ENCODE results near the gene HSFX4.
"Not testable (repeated sequence)": the region's sequence is repeated elsewhere in the genome, so short reads cannot be mapped to it uniquely, and the experiment has no call there.

The HSFX4 gene, protein sequence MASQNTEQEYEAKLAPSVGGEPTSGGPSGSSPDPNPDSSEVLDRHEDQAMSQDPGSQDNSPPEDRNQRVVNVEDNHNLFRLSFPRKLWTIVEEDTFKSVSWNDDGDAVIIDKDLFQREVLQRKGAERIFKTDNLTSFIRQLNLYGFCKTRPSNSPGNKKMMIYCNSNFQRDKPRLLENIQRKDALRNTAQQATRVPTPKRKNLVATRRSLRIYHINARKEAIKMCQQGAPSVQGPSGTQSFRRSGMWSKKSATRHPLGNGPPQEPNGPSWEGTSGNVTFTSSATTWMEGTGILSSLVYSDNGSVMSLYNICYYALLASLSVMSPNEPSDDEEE

DNA sequence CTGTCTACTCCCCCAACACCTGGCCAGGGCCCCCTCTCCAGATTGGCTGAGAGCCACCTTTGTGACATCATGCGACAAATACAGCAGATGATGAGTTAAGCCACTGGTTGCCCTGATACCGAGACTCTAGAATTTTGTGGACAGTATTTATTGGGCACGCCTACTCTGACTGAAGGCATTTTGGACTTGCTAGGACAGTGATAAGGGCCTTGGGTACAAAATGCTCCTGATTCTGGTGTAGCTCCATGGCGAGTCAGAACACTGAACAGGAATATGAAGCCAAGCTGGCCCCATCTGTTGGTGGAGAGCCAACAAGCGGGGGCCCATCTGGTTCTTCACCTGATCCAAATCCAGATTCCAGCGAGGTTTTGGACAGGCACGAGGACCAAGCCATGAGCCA lies at the start of gene HSFX4:
Gene HSFX4, plus strand, starts transcription at position 174 of the 400 bp plus-strand sequence. Its CDS starts 72 bp downstream, at position 246.
- DNase-seq (ENCODE audit: low spot score): not testable (repeated sequence)

DNA sequence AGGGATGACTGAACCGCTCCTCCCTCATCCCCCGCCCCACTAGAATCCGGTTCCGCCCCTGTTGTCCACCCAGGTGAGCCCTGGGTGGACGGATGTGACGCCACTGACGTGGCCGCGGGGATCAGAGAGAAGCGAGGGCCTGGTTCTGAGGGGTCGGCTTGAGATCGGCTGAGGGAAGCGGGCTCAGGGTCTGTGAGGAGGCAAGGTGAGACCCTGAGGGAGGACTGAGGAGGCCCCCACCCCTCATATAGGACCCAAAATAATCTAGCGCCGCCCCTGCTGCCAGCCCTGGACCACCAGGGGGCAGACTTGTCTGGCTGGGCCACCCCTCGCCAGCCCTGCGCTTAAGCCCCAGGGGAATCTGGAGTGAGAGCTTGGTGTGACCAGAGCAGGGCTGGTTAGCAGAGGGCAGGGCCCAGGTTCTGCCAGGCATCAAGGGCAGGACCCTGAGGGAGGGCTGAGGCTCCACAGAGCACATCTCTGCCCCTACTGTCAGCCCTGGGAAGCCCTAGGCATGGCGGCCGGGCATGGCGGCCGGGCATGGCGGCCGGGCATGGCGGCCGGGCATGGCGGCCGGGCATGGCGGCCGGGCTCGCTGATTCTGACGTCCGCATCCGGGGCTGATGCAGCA lies 48.2 kb upstream of the HSFX4 start, which contains the start of gene MAGEA8:
Gene MAGEA8, plus strand, starts transcription at position 103 of the 631 bp plus-strand sequence. CDS start 3,090 bp downstream, outside the sequence.
- DNase-seq (ENCODE audit: low spot score): no peak

DNA sequence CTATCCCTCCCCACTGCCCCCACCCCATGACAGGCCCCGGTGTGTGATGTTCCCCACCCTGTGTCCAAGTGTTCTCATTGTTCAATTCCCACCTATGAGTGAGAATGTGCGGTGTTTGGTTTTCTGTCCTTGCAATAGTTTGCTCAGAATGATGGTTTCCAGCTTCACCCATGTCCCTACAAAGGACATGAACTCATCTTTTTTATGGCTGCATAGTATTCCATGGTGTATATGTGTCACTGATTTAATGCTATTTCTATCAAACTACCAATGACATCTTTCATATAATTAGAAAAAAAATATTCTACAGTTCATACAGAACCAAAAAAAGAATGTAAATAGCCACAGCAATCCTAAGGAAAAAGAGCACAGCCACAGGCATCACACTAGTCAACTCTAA lies 38.5 kb upstream of the HSFX4 start:
- DNase-seq (ENCODE audit: low spot score): not testable (repeated sequence)

DNA sequence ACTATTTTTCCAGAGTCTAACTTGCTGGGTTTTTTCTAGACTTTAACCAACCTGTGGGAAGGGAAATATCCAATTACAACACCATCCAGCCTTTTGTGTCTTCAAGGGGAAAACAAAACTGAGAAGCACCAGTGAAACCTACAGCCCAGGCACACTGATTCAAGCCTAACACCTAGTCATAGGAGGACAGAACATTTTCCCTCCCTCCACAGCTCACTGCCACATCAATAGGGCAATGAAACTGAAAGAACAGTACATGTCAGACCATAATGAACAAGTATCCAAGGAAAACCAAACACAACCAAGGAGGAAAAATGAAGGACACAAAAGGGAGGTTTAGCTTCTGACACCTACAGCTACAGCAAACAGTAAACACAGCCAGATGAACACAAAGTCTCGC lies 30.8 kb upstream of the HSFX4 start:
- no peak for DNase-seq (ENCODE audit: low spot score)

DNA sequence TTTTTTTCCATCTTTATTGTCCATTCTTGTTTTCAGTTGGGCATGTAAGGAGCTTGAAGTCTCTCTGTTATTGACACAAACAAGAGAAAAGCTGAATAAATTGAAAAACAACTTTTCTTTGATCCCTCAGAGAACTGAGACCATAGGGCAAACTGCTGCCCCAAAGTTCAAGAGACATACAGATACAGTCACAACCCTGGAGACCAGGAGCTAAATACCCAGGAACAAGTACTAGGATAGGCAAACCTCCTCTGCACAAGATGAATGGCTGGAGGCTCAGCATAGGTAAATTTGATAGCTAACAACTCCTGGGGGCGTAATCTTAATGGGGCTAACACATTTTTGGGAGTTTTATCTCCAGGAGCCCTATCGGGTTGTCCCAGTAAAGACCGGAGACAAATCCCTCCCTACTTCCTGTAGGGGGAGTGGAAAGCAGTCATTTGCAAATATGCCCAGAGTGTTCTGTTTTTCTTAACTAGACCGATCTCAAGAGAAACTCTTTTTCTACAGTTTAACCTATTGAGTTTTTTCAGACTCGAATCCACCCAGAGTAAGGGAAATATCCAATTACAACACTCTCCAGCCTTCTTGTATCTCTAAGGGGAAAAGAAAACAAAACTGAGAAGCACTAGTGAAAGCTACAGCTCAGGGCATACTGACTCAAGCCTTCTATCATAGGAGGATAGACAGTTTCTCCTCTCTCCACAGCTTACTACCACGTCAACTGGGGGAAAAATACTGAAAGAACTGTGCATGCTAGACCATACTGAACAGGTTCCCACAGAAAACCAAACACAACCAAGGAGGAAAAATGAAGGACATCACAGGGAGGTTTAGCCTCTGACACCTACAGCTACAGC lies 25.3 kb upstream of the HSFX4 start:
- no peak for DNase-seq (ENCODE audit: low spot score)

DNA sequence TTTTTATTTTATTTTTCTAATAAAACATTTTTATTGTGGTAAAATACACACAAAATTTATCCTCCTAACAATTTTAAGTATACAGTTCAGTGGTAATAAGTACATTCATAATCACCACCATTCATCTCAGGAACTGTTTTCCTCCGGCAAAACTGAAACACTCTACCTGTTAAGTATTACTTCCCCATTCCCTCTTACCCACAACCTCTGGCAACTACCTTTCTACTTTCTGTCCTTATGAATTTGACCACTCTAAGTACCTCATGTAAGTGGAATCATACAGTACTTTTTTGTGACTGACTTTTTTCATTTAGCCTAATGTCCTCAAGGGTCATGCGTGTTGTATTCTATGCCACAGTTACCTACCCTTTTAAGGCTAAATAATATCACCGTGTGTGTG lies 21.1 kb upstream of the HSFX4 start:
- DNase-seq (ENCODE audit: low spot score): no peak

DNA sequence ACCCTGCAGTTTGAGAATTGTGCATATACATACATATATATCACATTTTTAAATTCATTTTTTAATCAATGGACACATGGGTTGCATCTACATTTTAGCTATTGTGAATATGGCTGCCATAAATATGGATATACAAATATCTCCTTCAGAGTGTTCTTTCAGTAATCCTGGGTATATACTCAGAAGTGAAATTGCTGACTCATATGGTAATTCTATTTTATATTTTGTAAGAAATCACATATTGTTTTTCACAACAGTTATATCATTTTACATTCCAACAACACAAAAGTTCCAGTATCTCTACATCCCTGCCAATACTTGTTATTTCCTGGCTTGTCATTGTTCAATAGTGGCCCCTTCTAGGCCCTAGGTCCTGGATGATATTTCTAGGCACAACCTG lies 20.6 kb upstream of the HSFX4 start:
- DNase-seq (ENCODE audit: low spot score): no peak

DNA sequence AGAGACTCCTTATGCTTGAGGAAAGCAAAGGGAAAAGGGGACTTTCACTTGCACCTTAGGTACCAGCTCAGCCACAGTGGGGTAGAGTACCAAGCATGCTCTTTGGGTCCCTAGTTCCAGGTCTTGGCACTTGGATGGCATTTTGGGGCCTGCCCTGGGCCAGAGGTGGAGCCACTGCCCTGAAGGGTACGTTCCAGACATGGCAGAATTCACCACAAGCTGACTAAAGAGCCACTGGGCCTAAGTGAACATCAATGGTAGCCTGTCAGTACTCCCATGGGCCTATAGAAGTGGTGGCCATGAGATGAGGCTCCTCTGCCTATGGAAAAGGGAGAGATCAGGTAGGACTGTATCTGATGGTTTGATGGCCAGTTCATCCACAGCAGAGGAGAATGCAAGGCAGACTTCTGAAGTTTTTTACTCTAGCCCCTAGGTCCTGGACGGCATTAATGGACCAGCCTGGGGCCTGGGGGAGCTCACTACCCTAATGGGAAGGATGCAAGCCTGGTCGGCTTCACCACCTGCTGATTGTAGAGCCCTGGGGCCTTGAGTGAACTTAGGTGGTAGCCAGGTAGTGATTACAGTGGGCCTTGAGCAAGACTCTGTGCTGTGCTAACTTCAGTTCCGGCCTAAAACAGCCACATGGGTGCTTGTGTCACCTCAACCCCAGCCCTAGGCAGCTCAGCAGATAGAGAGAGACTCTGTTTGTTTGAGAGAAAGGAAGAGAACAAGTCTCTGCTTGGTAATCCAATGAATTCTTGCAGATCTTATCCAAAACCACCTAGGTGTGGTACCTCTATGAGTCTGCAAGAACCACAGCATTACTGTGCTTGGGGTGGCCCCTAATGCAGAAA lies 19.8 kb upstream of the HSFX4 start:
- DNase-seq (ENCODE audit: low spot score): no peak

DNA sequence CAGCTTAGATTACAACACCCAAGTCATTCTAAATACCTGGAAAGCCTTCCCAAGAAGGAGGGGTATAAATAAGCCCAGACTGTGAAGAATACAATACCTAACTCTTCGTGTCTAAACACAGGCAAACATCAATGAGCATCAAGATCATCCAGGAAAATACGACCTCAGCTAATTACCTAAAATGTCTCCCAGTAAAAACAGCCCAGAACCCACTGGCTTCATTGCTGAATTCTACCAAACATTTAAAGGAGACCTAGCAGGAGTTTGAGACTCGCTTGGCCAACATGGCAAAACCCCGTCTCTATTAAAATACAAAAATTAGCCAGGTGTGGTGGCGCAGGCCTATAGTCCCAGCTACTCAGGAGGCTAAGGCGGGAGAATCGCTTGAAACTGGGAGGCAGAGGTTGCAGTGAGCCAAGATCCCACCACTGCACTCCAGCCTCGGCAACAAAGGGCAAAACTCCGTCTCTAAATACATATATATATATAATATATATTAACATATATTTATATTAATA lies 19.1 kb upstream of the HSFX4 start:
- no peak for DNase-seq (ENCODE audit: low spot score)

DNA sequence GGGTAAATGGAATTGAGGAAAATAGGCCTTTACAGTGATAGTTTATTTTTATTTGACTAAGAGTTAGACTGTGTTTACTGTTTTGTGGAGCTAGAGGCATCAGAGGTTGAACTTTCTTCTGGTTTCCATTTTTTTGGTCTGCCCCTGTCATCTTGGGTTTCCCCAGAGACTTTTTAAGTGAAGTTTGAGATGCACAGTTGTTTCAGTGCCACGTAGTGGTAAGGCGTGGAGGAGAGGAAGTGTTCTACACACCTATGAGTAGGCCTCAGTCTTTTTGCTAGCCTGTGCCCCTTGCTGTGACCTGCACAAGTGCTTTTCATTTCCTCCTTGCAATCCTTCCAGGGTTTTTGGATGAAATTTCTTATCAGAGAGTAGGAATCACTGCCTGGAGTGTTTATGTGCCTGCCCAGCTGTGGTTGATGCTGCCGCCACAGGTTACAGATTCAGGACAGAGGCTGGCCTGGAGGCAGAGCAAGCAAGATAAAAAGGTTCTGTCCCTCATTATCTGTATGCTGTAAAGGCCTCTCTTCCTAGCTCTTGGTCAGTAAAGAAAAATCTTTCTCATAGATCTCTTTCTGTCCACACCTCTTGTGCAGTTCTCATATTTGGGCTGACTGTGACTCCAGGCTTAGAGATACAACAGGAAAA lies 12.5 kb upstream of the HSFX4 start:
- DNase-seq (ENCODE audit: low spot score): no peak

DNA sequence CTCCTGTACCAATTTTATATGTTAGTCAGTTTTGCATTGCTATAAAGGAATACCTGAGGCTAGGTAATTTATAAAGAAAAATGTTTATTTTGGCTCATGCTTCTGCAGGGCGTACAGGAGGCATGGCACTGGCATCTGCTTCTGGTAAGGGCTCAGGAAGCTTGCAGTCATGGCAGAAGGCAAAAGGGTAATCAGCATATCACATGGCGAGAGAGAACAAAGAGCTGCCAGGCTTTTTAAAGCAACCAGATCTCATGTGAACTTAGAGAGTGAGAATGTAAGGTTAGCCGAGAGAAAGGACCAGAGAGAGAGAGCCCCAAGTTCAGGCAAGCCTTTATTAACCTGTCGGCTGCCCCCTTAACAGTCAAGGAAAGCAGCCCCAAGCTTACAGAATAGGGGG lies 5.5 kb upstream of the HSFX4 start:
- DNase-seq (ENCODE audit: low spot score): not testable (repeated sequence)

DNA sequence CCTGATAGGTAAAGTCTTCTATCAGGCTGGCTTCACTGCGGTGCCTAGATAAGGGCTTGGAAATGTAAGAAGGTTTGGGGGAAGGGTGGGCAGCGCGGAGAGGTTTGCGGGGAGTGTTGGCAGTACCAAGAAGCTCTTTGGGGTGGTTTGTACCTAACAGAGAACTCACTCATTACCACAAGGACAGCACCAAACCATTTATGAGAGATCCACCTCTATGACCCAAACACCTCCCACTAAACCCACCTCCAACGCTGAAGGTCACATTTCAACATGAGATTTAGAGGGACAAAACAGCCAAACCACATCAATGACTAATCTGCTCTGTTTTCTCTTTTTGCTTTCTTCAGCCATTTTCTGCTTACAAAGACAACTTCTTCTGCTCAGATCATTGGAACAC lies 4.9 kb upstream of the HSFX4 start:
- DNase-seq (ENCODE audit: low spot score): not testable (repeated sequence)

DNA sequence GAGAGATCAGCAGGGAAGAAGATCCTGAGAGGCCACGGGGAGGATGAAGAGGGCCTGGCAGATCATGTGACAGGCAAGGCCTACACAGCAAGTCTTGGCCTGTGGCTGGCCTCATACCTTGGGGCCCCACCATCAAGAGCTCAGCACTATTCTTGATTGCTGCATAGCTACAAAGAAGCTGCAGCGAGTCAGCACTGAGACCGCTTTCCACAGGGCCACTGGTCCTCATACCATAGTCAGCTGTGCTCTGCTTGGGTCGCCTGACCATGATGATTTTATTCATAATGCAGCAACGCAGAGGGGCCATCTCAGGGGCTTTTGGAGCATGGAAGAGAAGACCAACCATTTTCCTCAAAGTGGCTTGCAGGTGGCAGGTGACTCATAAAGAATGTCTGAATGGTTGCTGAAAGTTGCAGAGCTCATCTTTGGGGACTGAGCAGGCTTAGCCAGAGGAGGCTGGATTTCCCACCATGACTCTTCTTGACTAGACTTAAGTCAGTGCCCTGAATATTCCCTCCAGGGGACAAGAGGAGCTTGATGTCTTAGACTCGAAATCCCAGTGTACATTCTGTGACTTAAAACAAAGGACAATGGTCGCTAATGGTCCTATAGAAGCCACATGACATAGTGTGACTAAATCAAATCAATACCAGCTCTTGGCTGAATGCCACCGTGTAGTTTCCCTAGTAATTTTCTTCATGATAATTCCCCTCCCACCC lies 2.0 kb upstream of the HSFX4 start:
- DNase-seq (ENCODE audit: low spot score): not testable (repeated sequence)

DNA sequence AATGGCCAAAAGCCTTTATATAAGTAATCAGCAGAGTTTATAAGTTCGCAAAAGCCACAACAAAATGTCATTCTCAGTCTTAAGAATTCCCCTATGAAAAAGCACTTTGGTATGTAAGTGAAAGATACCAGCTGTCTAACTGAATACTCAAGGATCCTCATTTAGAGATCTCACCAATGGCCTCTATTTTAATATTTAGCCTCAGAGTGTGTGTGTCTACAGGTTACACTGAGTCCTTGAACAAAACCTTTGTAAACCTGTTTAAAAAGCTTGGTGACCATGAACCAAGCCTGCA lies 1.5 kb upstream of the HSFX4 start:
- not testable (repeated sequence) for DNase-seq (ENCODE audit: low spot score)

DNA sequence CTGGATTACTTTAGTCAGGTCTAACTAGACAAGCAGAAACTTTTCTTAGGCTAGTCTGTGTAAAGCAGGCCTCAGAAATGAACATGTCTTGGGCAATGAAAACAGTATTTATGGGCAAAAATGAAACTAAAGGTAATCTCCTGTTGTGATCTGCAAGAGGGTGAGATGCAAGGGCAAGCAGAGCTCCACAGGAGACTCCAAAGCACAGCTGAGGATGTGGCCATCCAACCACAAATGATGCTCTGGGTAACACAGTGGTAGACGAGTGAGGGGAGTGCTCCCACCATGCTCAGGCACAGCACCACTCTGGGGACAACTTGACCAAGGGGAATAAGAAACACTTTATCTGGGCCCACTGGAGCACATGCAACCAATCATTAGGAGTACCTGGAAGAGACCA lies 738 bp upstream of the HSFX4 start:
- not testable (repeated sequence) for DNase-seq (ENCODE audit: low spot score)

DNA sequence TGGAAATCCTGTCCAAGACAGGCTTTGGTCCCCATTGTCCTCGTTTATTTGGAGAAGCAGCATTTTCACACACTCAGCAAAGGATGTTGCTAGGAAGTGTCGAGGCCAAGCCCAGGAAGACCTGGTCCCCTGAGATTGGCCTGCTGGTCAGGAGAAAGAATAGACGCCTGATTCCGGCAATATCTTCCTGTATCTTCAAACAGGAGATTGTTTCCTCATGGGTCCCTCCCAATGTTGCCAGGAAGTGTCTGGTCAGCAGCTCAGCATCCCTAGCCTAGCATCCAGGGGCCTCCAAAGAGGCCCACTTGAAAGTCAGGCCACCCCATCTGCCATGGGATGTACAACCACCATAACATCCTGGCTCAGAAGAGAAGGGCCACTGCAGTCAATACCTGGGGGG lies 2.0 kb downstream of the HSFX4 start:
- DNase-seq (ENCODE audit: low spot score): not testable (repeated sequence)

DNA sequence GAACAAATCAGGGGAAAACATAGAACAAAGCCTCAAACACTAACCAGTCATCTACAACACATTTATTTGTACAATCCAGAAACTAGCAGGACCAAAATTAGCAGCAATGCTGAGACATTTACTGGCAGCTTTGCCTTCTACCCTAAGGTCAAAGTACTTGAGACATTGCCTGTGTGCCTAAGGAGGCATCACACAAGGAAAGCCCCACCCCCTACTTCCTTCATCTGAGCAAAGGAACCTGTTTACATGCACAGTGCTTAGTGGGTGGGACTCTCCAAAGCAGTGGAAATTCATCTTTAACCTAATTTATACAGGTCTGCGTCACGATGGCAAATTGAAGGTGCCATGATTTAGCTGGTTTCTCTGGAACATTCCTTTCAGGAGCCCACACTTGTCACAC lies 2.8 kb downstream of the HSFX4 start:
- DNase-seq (ENCODE audit: low spot score): not testable (repeated sequence)

DNA sequence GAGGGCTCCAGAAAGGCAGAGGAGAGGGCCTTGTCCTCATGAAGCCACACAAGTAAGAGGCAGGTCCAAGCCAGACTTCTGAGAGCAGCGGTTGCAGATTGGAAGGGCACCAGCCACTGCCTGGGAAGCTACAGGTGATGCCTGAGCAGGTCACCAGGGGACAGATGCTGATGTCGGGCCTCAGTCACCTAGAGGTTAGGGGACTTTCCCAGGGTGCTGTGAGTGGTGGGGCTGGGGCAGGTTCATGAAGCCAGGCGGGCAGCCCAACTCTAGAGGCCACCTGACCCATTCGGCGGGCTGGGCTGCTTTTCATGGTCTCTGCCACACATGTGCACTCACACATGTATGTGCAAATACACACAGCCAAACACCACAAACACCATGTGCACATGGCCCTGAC lies 3.6 kb downstream of the HSFX4 start:
- not testable (repeated sequence) for DNase-seq (ENCODE audit: low spot score)

DNA sequence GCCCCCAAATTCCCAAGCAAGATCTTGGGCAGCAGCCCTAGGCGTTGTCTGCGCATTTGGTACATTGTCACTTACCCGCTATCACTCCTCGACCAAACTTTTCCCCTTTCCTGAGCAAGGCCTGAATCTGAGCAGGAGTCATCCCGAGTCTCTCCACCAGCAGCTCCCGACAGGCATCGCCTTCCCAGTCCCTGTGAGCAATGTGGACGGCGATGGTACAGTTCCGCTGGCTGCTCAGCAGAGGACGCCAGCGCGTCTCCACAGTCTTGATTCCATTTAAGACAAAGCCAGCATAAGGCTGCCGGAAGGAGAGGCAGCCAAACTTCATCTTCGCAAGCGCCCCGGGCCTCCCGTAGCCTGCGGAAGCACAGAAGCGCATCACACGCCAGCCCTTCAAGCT lies 4.2 kb downstream of the HSFX4 start:
- DNase-seq (ENCODE audit: low spot score): not testable (repeated sequence)

DNA sequence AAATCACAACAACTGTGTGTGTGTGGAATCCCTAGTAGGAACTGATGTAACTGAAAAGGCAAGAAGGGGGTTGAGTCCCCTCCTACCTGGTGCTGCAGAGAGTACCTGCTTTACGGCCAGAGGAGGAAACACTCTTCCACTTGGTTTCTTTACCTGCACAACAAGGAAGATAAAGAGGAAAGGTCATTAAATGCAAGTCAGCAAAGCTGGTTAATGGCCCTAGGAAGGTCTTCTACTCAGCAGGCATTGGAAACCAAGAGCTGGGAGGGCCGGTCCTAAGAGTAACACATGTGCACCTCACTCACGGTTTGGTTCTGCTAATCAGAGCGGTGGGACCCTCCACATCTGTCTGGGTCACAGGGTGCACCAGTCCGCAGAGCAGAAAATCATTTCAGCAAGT lies 8.0 kb downstream of the HSFX4 start:
- not testable (repeated sequence) for DNase-seq (ENCODE audit: low spot score)
